ENCODE data around the gene PEAK3. TPM values are rescaled to one million over a fixed set of nuclear protein-coding genes. Genes with fewer than 3 reads are reported as not detected.

Gene PEAK3
- total and polyA plus RNA-seq, 9 of the 15 experiments (the other 6 are each of a cell fraction or from before 2014, with no cell fraction given), result 0.07 to 0.40 TPM; not detected in 7

DNA sequence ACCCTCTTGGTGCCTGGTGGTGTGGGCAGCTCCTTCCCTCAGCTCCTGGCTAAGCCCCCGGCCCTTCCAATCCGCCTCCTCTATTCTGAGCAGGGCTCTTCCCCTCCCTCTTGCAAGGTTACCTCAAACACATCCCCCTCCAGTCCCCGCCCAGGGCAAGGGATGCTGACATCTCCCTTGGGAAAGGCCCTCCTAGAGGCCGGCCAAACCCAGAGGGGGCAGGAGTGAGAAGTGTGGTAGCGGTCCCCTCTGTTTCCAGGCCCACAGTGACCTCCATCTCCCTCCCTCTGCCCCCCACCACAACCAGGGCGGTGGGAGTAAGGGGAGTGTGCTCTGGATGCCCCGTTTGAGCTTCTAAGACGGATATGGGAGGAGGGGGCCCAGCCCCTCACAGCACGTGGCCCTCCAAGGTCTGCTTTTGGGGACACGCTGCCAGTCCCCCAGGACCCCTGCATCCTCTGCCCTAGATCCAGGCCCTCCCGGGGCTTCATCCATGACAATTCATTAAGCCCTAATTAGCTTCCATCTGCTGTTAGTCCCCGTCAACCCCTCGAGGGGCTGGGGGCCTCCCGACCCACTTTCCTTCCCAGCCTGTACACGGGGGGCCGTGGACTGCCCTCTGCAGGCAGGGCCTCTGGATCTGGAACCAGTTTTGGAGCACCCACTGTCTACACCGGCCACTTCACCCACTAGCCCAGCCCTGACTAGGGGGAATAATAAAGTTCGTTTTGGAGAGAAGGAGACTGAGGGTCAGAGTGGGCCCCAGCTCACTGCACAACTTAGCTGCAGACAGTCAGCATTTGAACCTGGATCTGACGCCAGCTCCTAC lies 23.7 kb upstream of the PEAK3 start (continued):
- TF ChIP-seq, protein P1, sequence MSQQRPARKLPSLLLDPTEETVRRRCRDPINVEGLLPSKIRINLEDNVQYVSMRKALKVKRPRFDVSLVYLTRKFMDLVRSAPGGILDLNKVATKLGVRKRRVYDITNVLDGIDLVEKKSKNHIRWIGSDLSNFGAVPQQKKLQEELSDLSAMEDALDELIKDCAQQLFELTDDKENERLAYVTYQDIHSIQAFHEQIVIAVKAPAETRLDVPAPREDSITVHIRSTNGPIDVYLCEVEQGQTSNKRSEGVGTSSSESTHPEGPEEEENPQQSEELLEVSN (IDR thresholded peaks at IDR 0.05; ENCODE audit: borderline replicate concordance in 1 of 2, extremely low read depth in 1 of 2, insufficient read depth in 1 of 2, insufficient read length in 1 of 2, low read depth in 1 of 2, low read length in 1 of 2, poor library complexity in 1 of 2, severe bottlenecking in 1 of 2), result no peak
- TF ChIP-seq SRSF7 (optimal IDR thresholded peaks at IDR 0.05; ENCODE audit: low read depth, low read length) (no peak), HMG20A (CRISPR knock-in tag; conservative IDR thresholded peaks at IDR 0.05) (no peak)

DNA sequence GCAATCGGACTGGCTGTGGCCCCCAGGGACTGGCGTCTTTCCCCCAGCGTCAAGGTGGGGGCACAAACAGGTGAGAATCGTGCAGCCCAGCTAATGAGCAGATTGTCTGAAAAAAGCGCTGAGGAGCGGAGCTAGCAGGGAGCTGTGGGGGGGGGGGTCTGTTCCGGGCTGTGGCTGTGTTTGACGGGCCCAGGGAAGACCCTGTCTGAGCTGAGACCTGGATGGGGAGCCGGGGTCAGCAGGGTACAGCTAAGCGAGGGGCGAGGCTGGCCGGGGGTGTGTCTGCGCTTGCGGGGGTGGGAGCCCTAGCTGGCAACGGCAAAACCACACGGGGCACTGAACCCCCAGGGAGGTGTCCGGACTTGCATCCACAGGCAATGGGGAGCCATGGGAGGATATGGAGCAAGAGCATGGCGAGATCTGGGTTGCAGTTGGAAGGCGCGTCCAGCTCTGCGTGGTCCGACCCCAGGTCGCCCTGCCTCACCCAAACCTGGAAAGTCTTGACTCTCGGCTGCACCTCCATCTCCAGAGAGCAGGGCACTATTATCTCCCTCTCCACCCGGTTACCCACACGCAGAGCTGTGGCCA lies 21.3 kb upstream of the PEAK3 start:
- CTCF ChIA-PET (ENCODE audit: low intra/inter-chr PET ratio), result no interaction called here
- BruUV-seq (replicated peaks), result no TSS peak
- DNase-seq (ENCODE audit: extremely low read depth in 1 of 4, low spot score in 3 of 4) (no peak), ATAC-seq (no peak), FAIRE-seq (no peak)
- H3K79me2 ChIP-seq (ENCODE audit: control insufficient read depth, insufficient read depth, low read length), result no peaks in the 10 kb centered on the region
- H3K27ac ChIP-seq (ENCODE audit: extremely low read depth, low read depth, low read length), result no peak overlapping the region
- peaks cover 3% of the 10 kb centered on the region for H3K9me1 ChIP-seq (ENCODE audit: control insufficient read depth, insufficient read depth, low read length)
- no peak overlapping the region for H3K4me3 ChIP-seq
- H3K4me2 ChIP-seq (ENCODE audit: insufficient read depth, low read length), result no peak overlapping the region
- H2AFZ ChIP-seq (ENCODE audit: low read depth, low read length), result no peak overlapping the region
- H3K27me3 ChIP-seq (ENCODE audit: control insufficient read depth in 2 of 2, insufficient read depth in 2 of 2, low read length in 2 of 2), result peaks cover 0 to 13% of the 10 kb centered on the region in 2 experiments; a peak in 2 of 5 replicates
- no peaks in the 10 kb centered on the region for H4K20me1 ChIP-seq (replicated peaks; ENCODE audit: control insufficient read depth, insufficient read depth, low read length)
- no peaks in the 10 kb centered on the region for H3K9me3 ChIP-seq (replicated peaks; ENCODE audit: control insufficient read depth, insufficient read depth, low read depth, low read length)
- WGBS (ENCODE audit: insufficient coverage, low coverage, missing lambda C conversion rate), result 37% methylated on average over 17 of the region's 26 CpGs
- intact Hi-C loops (cut with micrococcal nuclease) (no loop called here), in situ Hi-C loops (cut with MboI) (no loop called here)
- POLR2A ChIA-PET, result interaction anchor here (0.8 kb wide), 1 partner anchor 100 kb away, joined by 4 read pairs; no protein-coding TSS in a partner anchor
- no peaks in the 10 kb centered on the region for H3K36me3 ChIP-seq (ENCODE audit: control insufficient read depth, insufficient read depth, low read length)
- 0 out of 4 replicates have a peak overlapping the region, but pooled peaks of 1 of the 2 experiments have one; percentile 36 for H3K9ac ChIP-seq (ENCODE audit: insufficient read depth in 1 of 2, low read depth in 2 of 2, low read length in 2 of 2)
- peaks cover 7 to 53% of the 10 kb centered on the region in 2 experiments; a peak in 4 of 5 replicates for H3K4me1 ChIP-seq (replicated peaks in 1 of 2; ENCODE audit: control insufficient read depth in 2 of 2, insufficient read depth in 2 of 2, low read length in 2 of 2)
- TF ChIP-seq KDM1A (IDR thresholded peaks at IDR 0.05) (peak; percentile 46 to 63; a peak in 3 of 4 replicates), ZBTB1 (CRISPR knock-in tag; IDR thresholded peaks at IDR 0.05; ENCODE audit: borderline replicate concordance, low read depth) (no peak), ZFP36 (IDR thresholded peaks at IDR 0.05; ENCODE audit: low read depth, low read length, partially characterized antibody) (peak; percentile 80), SRF (CRISPR knock-in tag; IDR thresholded peaks at IDR 0.05) (no peak), CBX3 (IDR thresholded peaks at IDR 0.05; ENCODE audit: borderline replicate concordance in 1 of 2, low read length in 2 of 2) (0 out of 3 replicates have a peak, but pooled peaks of 1 of the 2 experiments have one; percentile 15), KDM5B (IDR thresholded peaks at IDR 0.05; ENCODE audit: insufficient replicate concordance, low read depth, low read length) (no peak), SMARCB1 (IDR thresholded peaks at IDR 0.05; ENCODE audit: insufficient read length, low read depth) (no peak), PTRF (tag; IDR thresholded peaks at IDR 0.05) (no peak), RBM14 (IDR thresholded peaks at IDR 0.05; ENCODE audit: borderline replicate concordance, insufficient read depth, low read depth, low read length) (no peak), CBX1 (IDR thresholded peaks at IDR 0.05; ENCODE audit: low read depth) (0 out of 2 replicates have a peak, but pooled peaks have one; percentile 25), RBM25 (IDR thresholded peaks at IDR 0.05; ENCODE audit: low read depth, low read length, severe bottlenecking) (peak; percentile 92), ZNF778 (CRISPR knock-in tag; IDR thresholded peaks at IDR 0.05) (no peak)
- TF ChIP-seq, protein P2, sequence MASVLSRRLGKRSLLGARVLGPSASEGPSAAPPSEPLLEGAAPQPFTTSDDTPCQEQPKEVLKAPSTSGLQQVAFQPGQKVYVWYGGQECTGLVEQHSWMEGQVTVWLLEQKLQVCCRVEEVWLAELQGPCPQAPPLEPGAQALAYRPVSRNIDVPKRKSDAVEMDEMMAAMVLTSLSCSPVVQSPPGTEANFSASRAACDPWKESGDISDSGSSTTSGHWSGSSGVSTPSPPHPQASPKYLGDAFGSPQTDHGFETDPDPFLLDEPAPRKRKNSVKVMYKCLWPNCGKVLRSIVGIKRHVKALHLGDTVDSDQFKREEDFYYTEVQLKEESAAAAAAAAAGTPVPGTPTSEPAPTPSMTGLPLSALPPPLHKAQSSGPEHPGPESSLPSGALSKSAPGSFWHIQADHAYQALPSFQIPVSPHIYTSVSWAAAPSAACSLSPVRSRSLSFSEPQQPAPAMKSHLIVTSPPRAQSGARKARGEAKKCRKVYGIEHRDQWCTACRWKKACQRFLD (CRISPR knock-in tag; IDR thresholded peaks at IDR 0.05), result no peak
